GM19035 (cell line): Measurements from ENCODE around the gene NUP98.

Experiments
- ATAC-seq: cut with Tn5 transposase; IDR thresholded peaks from one replicate; pipeline ENCODE4 v1.9.1; 2021; ENCODE audit not compliant: unreplicated experiment

NUP98 gene

DNA sequence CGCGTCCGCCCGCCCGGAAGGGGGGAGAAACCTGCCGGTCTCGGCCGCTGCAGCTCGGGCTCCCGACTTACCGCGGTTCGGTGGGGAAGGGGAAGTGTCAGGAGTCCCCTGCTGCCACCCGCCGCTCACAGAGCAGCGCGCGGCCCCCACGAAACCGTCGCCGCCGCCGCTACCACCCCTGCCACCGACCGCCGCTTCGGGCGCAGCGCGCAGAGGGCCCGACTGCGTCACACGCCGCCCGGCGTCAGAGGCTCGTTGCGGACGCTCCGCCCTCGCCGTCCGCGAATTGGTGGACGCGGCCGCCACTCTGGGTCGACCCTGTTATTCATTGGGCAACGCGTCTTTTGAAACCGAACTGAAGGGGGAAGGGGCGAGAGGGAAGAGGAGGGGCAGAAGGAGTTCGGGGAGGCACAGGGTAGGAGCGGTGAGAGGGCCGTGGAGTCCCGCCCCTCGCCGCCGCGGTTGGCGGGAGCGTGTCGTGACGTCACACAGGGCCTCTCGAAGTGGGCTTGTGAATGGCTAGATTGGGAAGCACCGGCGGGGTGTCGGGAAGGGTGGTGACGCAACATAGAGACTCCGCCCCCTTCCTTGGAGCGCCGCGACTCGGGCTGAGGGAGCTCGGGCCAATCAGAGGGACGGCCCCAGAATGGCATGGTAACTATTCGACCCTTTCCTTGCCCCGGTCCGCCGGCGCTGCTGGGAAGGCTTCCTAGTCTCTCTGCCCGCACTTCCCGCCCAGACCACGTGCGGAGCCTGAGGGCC, at the start of gene NUP98:
NUP98 (minus strand) TSS at position 226 of the 762 bp plus-strand sequence. CDS start 15,437 bp downstream, outside the sequence.
- peak; percentile 96 for ATAC-seq

DNA sequence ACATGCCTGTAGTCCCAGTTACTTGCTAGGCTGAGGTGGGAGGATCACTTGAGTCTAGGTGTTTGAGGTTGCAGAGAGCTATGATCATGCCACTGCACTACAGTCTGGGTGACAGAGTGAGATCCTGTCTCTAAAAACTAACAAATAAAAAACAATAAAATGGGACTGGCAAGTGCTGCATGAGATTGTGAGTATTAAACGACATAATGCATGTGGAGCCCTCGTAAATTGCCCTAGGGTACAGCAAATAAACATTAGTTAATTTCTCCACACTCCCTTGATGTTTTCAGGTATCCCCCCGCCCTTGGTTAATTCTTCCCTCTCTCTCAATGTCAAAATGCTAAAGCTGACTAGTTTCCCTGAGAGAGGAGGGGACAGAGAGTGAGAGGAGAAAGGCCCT, 48.3 kb upstream of the NUP98 start:
- ATAC-seq: no peak

DNA sequence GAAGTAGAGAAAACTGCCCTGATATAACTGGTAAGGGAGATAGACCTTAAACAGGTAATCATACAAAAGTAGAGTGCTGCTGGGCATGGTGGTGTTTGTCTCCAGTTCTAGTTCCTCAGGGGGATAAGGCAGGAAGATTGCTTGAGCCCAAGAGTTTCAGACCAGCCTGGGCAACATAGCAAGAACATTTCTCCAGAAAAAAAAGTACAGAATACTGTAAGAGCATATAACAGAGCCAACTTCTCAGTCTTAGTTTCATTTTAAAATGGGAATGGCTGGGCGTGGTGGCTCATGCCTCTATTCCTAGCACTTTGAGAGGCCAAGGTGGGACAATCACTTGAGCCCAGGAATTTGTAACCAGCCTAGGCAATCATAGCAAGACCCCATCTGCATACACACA, 47.9 kb upstream of the NUP98 start:
- ATAC-seq: no peak

DNA sequence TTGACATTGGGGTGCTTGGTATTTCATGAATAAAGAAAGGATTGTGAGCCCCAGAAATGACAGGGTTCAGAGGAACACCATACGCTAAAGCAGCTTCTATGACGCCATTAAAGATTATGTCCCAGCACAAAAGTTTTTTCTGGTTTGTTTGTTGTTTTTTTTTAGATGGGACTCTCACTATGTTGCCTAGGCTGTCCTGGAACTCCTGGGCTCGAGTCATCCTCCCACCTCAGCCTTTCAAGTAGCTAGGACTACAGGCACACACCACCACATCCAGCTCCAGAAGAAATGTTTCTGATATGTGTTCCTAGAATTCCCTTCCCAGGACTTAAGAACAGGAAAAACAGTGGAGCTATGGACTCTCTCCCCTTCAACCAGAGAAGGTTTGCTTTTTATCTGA, 46.0 kb upstream of the NUP98 start:
- no peak for ATAC-seq

DNA sequence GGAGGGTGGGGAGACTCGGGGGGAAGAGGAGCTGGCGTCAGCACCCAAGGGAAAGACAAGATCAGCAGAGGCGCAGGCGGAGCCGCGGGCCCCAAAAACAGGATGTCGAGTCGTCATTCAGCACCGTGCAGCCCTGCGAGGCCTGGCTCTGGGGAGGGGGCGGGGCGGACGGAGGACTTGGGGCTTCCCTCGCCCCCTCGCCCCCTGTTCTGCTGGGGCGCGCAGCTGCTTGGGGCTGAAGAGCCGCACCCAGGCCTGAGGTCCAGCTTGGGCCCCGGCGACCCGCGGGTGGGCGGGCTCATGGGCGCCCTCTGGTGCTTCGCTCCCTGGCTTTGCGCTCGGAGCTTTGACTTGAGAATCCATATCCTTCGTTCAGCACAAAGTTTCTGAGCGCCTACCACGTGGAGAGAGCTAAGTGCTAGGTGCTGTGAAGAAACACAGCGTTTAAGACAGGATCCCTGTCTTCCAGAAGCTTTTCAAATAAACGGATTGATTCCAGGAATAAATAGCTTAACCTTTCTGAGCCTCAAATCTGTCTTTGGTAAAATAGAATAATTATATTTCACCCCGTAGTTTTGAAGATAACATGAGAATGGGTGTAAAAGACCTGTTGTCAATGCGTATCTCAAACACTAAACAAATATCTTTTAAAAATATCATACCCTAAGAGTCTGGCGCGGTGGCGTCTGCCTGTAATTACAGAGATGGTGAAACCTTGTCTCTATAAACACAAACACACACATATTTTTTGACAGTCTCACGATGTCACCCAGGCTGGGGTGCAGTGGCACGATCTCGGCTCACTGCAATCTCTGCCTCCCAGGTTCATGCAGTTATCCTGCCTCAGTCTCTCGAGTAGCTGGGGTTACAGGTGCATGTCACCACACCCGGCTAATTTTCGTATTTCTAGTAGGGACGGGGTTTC, 44.3 kb upstream of the NUP98 start:
- ATAC-seq: peak; percentile 56

DNA sequence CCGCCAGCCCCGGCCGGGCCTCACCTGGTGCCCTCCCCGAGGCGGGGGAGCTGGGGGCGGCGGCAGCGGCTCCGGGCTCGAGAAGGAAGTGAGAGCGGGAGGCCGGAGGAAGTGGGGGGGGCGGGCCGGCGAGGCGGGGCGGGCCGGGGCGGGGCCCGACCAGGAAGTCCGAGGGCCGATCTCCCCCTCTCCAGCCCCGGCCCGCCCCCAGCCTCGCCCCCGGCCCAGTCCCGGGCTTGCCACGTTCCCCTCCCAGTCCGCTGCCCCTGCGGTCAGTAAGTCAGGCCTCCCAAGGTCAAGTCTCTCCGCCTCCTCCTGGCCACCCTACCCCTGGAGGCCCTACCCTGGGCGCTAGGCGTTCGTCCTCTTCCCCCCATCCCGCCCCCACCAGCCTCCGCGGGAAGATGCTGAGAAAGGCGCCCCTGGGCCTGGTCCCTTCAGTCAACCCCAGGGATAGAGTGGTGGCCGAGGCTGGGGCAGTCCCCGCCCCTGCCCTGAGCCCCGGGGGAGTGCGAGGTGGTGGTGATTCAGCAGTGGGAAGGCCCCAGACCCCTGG, 43.6 kb upstream of the NUP98 start, which contains the start of gene RHOG:
RHOG (minus strand) TSS at position 90 of the 556 bp plus-strand sequence. CDS start 12,821 bp downstream, outside the sequence.
- ATAC-seq: peak; percentile 40

DNA sequence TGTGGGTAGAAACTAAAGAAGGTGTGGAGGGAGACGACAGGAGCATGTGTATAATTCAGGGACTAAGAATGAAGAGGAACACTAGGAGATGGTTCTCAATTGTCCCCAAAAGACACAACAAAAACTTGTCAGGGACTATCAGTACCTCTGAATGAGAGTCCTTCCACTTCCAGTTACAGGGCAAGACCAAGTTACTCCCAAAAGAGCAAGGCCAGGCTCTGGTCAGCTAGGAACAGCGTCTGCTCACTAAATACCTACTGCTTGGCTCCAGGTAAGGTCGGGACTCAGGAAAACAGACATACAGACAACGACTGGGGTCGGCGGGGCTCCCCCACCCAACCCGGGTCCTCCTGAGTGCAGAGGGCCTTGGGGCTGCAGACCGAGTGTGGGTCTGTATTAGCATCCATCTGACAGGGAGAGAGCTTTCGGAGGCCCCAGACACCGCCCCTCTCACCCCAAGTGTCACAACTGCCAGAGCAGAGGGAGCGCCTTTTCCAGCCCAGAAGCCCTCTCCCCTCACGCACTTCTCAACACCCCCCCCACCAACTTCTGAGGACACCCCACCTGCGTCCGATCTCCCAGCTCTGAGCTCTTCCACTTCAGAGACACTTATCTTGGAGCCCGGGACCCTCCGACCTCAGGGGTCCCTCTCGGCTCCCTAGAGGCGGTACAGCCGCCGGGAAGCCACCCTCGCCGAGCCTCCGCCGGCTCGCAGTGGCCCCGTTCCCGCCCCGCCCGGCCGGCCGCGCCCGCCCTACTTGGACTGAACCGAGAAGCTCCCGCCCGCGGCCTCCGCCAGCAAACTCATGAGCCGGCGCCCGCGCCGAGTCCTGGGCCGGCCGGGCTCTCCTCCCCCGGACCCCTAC, 42.9 kb upstream of the NUP98 start:
- peak; percentile 3 for ATAC-seq

DNA sequence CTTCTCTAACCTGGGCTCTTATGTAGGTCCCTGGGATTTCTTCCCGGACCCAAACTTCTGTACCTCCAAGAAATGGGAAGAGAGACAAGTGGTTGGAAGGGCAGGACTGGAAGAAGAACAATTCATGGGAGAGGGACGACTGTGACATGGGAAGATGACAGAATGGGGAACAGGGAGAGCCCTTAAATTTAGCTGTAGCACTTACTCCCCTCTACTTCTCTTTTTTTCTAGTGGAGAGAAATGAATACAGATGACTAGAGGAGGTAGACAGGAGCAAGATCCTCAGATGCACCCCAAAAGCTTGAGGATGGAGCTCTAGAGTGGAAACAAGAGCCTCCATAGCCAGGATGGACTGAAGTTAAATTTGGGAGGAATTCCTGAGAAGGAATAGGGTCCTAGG, 41.1 kb upstream of the NUP98 start:
- ATAC-seq: no peak

DNA sequence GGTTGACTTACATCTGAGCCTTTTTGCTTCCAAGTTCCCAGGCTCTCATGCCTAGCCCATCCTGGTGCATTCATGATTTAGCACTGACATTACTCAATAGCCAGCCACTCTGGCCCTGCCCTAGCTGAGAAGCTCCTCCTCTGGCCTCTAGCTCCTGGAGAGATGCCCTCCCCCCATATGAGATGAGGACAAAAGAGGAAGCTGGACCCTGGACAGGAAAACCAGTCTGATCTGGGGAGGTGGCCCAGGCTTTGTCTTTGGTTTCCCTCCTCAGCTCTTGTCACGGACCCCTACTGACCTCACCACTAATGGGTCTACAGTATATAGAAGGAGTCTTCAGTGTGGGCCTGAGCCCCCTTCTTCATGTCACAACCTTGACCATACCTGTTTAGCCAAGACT, 40.4 kb upstream of the NUP98 start:
- ATAC-seq: no peak

DNA sequence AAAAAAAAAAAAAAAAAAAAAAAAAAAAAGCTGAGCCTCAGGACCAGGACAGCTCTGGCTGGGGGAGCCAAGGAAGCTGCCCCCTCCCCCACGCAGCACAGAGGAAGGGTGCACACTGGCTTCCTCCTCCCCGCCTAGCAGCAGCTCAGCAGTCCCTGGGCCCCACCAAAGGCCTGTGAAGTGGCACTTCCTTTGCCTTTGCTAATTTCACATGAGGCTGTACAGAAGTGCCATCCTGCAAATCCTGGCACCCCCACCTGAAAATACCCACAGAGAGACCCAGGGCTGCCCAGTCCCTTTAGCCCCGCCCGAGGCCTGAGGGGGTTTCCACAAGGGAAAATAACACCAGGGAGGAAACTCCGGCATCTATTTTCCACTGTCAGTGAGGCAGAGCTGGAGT, 39.5 kb upstream of the NUP98 start:
- ATAC-seq: no peak

DNA sequence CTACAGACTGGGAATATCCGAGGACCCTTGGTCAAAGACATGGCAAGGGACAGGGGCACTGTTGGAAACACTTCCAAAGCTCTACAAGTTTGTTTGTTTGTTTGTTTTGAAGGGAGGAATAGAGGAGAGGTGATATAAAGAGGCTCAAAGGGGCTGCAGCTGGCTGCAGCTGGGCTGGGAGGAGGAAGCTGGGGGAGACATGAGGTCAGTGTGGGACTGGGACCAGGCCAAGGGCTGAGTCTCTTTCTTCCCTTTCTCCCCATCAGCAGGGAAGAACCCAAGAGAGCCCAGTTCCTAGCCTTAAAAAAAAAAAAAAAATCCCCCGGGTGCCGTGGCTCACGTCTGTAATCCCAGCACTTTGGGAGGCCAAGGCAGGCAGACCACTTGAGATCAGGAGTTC, 38.4 kb upstream of the NUP98 start:
- ATAC-seq: no peak

DNA sequence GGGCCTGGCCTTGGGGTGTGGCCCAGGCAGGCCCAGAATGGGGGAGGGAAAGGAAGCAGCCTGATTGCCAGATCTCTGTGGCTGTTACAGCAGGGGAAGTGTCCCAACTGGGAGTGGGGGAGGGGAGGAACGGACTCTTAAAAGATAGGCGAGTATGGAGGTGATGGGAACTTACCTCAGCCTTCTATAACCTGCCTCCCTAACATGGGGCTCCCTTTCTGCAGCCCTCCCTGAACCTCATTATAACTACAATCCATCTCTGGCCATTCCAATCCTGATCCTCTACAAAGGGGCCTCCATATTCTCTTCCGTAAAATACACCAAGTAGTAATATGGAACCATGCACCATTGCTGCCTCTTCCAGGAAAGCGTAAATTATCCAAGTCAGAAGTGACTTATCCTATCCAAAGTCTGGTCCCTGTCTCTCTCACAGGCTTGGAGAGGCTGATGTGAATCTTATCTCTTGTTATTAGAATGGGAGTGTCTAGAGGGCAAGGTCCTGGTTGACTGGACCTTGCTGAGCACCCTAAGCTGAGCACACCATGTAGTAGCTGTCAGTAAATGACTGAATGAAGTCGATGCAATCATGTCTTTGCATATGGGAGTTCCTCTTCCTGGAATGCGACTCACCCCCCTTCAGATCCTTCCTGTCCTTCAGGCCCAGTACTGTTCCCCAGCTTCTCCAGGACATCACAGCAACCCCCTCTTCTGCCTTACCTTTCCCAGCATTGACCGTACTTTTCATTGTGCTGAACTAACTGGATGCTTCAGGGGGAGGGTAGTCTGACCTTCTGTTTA, 37.5 kb upstream of the NUP98 start:
- ATAC-seq: no peak

DNA sequence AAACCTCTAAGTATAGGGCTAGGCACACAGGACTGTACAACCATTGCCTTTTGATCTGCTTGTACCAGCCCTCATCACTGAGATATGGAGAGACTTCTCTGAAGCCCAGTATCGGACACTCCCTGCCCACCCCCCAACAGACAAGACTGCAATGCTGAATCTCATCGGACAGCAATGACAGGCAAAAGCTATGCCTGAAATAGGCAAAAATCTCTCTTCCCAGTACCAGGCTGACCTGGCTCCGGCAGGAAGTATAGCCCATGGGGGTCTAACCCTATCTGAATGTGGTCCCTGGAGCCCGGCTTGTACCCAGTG, 37.0 kb upstream of the NUP98 start:
- no peak for ATAC-seq

DNA sequence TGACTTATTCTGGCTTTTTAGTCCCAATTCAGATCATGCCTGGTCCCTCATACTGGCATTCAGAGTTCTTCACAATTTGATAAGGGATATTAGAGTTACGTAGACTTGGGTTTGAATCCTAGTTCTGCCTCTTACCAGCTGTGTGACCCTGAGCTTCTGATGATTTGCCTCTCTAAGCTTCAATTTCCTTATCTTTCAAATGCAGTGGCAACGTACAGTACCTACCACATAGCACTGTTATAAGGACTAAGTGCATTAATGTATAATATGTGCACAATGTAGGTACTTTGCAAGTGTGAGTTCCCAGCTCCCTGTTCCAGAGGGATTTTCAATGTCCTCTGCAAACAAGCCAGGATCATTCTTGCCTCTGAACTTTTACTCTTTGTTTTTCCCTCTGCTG, 36.1 kb upstream of the NUP98 start:
- no peak for ATAC-seq

DNA sequence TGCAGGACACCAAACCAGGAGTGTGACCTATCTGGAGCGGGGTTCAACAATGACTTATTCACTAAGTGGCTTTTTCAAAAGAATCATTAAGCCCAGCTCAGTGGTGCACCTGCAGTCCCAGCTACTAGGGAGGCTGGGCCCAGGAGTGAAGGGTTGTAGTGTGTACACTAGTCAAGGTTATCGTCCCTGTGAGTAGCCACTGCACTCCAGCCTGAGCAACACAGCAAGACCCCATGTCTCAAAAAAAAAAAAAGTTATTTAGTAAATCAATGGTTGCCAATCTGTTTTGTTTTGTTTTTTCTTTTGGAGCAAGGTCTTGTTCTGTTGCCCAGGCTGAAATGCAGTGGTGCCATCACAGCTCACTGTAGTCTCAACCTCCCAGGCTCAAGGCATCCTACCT, 35.5 kb upstream of the NUP98 start:
- no peak for ATAC-seq

DNA sequence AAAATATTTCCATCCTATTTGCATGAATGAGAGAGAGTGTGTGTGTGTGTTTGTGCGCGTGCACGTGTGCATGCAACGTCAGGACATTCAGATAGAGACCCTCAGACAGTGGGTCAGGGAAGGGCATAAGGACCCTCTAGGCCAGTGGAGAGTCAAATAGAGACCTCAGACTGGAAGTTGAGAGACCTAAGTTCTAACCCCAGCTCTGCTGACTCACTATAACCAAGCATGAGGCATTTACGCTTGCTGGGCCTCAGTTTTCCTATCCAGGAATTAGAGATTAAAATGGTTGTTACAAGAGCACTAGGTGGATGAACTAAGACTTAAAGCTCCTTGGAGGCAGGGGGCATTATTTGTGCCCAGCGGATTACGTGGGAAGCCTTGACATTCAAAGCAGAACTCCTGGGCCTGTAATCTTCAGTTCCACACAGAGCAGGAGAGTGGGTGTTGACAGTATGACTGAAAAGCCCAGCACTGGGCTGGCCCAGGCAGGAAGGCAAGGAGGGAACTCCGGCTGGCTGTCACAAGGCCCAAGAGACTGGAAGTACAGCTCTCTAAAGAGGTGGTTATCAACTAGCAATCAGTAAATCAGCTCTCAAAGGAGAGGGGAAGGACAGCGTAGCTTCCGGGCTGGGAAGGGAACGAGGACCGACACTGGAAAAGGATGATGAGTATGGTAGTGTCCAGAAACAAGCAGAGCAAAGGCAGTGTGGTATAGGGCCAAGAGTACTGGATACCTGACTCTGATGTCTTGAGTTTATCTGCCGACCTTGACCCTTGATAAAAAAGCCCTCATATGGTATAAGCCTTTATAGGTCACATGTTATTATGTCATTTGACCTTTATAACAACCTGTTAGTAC, 34.3 kb upstream of the NUP98 start:
- ATAC-seq: no peak

DNA sequence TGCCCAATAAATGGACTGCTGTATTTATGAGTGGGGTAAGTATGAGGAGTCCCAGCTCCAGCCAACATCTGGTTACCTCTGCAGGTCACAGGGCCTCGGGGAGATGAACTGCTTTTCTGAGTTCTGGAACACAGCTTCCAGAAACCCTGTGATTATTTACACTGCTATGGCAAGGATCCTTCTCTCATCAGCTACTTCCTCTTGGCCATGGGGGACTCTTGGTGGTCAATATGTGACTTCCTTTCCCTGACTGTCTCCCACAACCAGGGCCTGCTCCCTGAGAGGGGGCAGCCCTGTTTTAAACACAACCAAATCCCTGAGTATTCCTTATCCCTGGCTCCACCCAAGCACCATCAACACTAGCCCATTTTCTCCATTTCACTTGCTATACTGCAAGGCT, 33.4 kb upstream of the NUP98 start:
- ATAC-seq: no peak

DNA sequence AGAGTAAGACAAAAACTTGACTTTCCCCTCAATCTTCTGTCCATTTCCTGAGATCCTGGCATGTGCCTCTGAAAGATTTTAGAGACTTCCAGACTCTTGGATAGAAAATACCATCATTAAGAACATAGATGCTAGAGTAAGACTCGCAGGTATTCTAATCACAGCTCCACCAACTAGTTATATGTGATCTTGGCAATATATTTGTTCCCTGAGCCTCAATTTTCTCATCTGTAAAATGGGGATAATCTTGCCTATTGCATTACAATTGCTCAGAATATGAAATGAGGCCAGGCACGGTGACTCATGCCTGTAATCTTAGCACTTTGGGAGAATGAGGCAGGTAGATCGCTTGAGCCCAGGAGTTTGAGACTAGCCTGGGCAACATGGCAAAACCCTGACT, 32.7 kb upstream of the NUP98 start:
- ATAC-seq: no peak
